HepG2 (cell line): ENCODE data around the gene PLRG1. TPM values are rescaled to one million over a fixed set of nuclear protein-coding genes. Genes with fewer than 3 reads are reported as not detected.

ENCODE experiments used
- AGO1 ChIP-seq: fragments of 200-400 bp; formaldehyde crosslinking; IDR thresholded peaks from 2 replicates; pipeline ENCODE4 v1.6.1; 2017; ENCODE audit warnings: mild to moderate bottlenecking, low read depth, low read length, moderate library complexity; ENCODE audit not compliant: poor library complexity, severe bottlenecking
- ATF3 ChIP-seq: sonication (generic); formaldehyde crosslinking; IDR thresholded peaks from 2 replicates; pipeline ENCODE4 v1.4.0; 2020; ENCODE audit warnings: missing genetic modification reagents
- CEBPG ChIP-seq: IDR thresholded peaks from 2 replicates; pipeline ENCODE4 v1.6.1; 2016
- CSRNP2 ChIP-seq: sonication (generic); formaldehyde crosslinking; conservative IDR thresholded peaks from 2 replicates; pipeline ENCODE4 v1.8.0; 2022; ENCODE audit warnings: low read depth, missing genetic modification reagents
- ELF3 ChIP-seq: IDR thresholded peaks from 2 replicates; pipeline ENCODE4 v1.6.1; 2016; ENCODE audit warnings: missing genetic modification reagents, missing compliant biosample characterization
- FOXO1 ChIP-seq: sonication (generic); formaldehyde crosslinking; IDR thresholded peaks from 2 replicates; pipeline ENCODE4 v1.4.0; 2020; ENCODE audit warnings: missing genetic modification reagents
- FOXO4 ChIP-seq: sonication (generic); formaldehyde crosslinking; conservative IDR thresholded peaks from 2 replicates; pipeline ENCODE4 v1.8.1; 2023; ENCODE audit warnings: missing genetic modification reagents
- HNF4G ChIP-seq, 2 experiments: sonication (generic) in 1 of 2; formaldehyde crosslinking in 1 of 2; IDR thresholded peaks; 2 replicates each; pipeline versions ENCODE4 v1.4.0 to v1.6.1; 2011 to 2020; ENCODE audit warnings: borderline replicate concordance in 2 of 2, low read depth in 2 of 2, mild to moderate bottlenecking in 2 of 2, low read length in 1 of 2, missing genetic modification reagents in 1 of 2, moderate library complexity in 1 of 2
- HOXA3 ChIP-seq: sonication (generic); formaldehyde crosslinking; IDR thresholded peaks from 2 replicates; pipeline ENCODE4 v1.5.0; 2020; ENCODE audit warnings: missing genetic modification reagents
- MIXL1 ChIP-seq: IDR thresholded peaks from 2 replicates; pipeline ENCODE4 v1.6.1; 2016
- MTF1 ChIP-seq: sonication (generic); formaldehyde crosslinking; IDR thresholded peaks from 2 replicates; pipeline ENCODE4 v1.5.0; 2020; ENCODE audit warnings: missing genetic modification reagents
- NR1H2 ChIP-seq: sonication (generic); formaldehyde crosslinking; IDR thresholded peaks from 2 replicates; pipeline ENCODE4 v1.8.1; 2022; ENCODE audit warnings: low read depth, missing genetic modification reagents, borderline replicate concordance
- PATZ1 ChIP-seq: sonication (generic); formaldehyde crosslinking; IDR thresholded peaks from 2 replicates; pipeline ENCODE4 v1.4.0; 2020; ENCODE audit warnings: missing genetic modification reagents
- SKIL ChIP-seq: sonication (generic); formaldehyde crosslinking; IDR thresholded peaks from 2 replicates; pipeline ENCODE4 v1.8.0; 2022; ENCODE audit warnings: missing genetic modification reagents, mild to moderate bottlenecking, moderate library complexity, borderline replicate concordance
- SMAD9 ChIP-seq: sonication (generic); formaldehyde crosslinking; IDR thresholded peaks from 2 replicates; pipeline ENCODE4 v1.5.1; 2020; ENCODE audit warnings: mild to moderate bottlenecking, missing genetic modification reagents
- SMARCC2 ChIP-seq: fragments of 450-650 bp; IDR thresholded peaks from 2 replicates; pipeline ENCODE4 v1.6.1; 2017; ENCODE audit warnings: antibody characterized with exemption, mild to moderate bottlenecking
- SRSF1 ChIP-seq: fragments of 200-400 bp; formaldehyde crosslinking; optimal IDR thresholded peaks from 2 replicates; pipeline ENCODE3; 2017; ENCODE audit warnings: mild to moderate bottlenecking, low read depth, low read length, moderate library complexity
- XRCC5 ChIP-seq: fragments of 200-400 bp; formaldehyde crosslinking; optimal IDR thresholded peaks from 2 replicates; pipeline ENCODE3; 2017; ENCODE audit warnings: mild to moderate bottlenecking, low read length
- ZNF138 ChIP-seq: sonication (generic); formaldehyde crosslinking; IDR thresholded peaks from 2 replicates; pipeline ENCODE4 v1.5.0; 2020; ENCODE audit warnings: mild to moderate bottlenecking, low read depth, missing genetic modification reagents
- ZNF235 ChIP-seq: sonication (generic); formaldehyde crosslinking; IDR thresholded peaks from 2 replicates; pipeline ENCODE4 v1.8.1; 2023; ENCODE audit warnings: mild to moderate bottlenecking, missing genetic modification reagents, borderline replicate concordance
- ZNF496 ChIP-seq: sonication (generic); formaldehyde crosslinking; IDR thresholded peaks from 2 replicates; pipeline ENCODE4 v1.8.1; 2023; ENCODE audit warnings: mild to moderate bottlenecking, moderate library complexity, missing genetic modification reagents; ENCODE audit not compliant: insufficient replicate concordance
- ZNF605 ChIP-seq: sonication (generic); formaldehyde crosslinking; IDR thresholded peaks from 2 replicates; pipeline ENCODE4 v1.8.0; 2022; ENCODE audit warnings: mild to moderate bottlenecking, missing genetic modification reagents
- ZNF784 ChIP-seq: sonication (generic); formaldehyde crosslinking; IDR thresholded peaks from 2 replicates; pipeline ENCODE4 v1.5.1; 2020; ENCODE audit warnings: missing genetic modification reagents, mild to moderate bottlenecking, borderline replicate concordance
- polyA plus RNA-seq, 8 experiments: library from polyadenylated mRNA; depleted of rRNA in 3 of 8; stranded (reverse) in 7 of 8; unstranded in 1 of 8; fragments of >200 nt; fragmentation: Illumina TruSeq in 4 of 8; extraction: Trizol in 4 of 8; gene quantifications; 2 replicates each; pipeline versions ENCODE4 v1.2.1 to v1.2.3, GENCODE V29; 2011 to 2016; ENCODE audit warnings: low read depth in 4 of 8, missing spikeins in 1 of 8, mixed read lengths in 1 of 8; ENCODE audit not compliant: insufficient read depth in 1 of 8
- total RNA-seq, 5 experiments: library from RNA; depleted of rRNA; stranded (reverse); fragments of >200 nt; fragmentation: Illumina TruSeq; extraction: Trizol; gene quantifications; 2 replicates each; pipeline ENCODE4 v1.2.3, GENCODE V29; 2016; ENCODE audit warnings: low read depth in 1 of 5

Gene PLRG1
- total and polyA plus RNA-seq, 2 of the 13 experiments (the other 11 are each of a cell fraction or from before 2014, with no cell fraction given) = 77.3 to 110 TPM

- TF ChIP-seq HOXA3 (CRISPR knock-in tag) = no peak
- TF ChIP-seq MTF1 (CRISPR knock-in tag) = no peak
- no peak for TF ChIP-seq SRSF1
- no peak for TF ChIP-seq XRCC5
- TF ChIP-seq NR1H2 (CRISPR knock-in tag) = no peak
- peak; percentile 24; the same call in 1 of the 2 replicates for TF ChIP-seq PATZ1 (CRISPR knock-in tag)
- TF ChIP-seq FOXO4 (CRISPR knock-in tag) = no peak
- no peak for TF ChIP-seq ZNF138 (CRISPR knock-in tag)
- TF ChIP-seq CEBPG = peak; percentile 70
- peak; percentile 49; the same call in 1 of the 2 replicates for TF ChIP-seq ATF3 (CRISPR knock-in tag)
- TF ChIP-seq SMARCC2 = no peak
- TF ChIP-seq ELF3 = no peak
- no peak for TF ChIP-seq SMAD9 (CRISPR knock-in tag)
- TF ChIP-seq AGO1 = no peak
- peak; percentile 70; the same call in 1 of the 2 replicates for TF ChIP-seq HNF4G (IDR thresholded peaks at IDR 0.05; ENCODE audit: borderline replicate concordance, low read depth, low read length)
- no peak for TF ChIP-seq HNF4G (CRISPR knock-in tag; IDR thresholded peaks at IDR 0.05; ENCODE audit: borderline replicate concordance, low read depth)
- TF ChIP-seq SKIL (CRISPR knock-in tag) = no peak
- no peak for TF ChIP-seq ZNF605 (CRISPR knock-in tag)
- no peak for TF ChIP-seq ZNF235 (CRISPR knock-in tag)
- TF ChIP-seq CSRNP2 (CRISPR knock-in tag) = no peak
- no peak for TF ChIP-seq ZNF496 (CRISPR knock-in tag)
- TF ChIP-seq ZNF784 (CRISPR knock-in tag) = no peak
- peak; percentile 61; the same call in 1 of the 2 replicates for TF ChIP-seq FOXO1 (CRISPR knock-in tag)
- TF ChIP-seq MIXL1 (CRISPR knock-in tag) = no peak; the same call in 1 of the 2 replicates
These were observed 10.6 kb upstream of the PLRG1 start (continued) for GRCh38 chr4:154560824-154561231.
